OCI-LY7 (cell line): ENCODE data around the gene NFATC1. TPM values are rescaled to one million over a fixed set of nuclear protein-coding genes. Genes with fewer than 3 reads are reported as not detected.

Experiments used
- BruUV-seq: library from RNA; stranded (reverse); fragments of 400-500 nt; replicated peaks from 2 replicates; lab custom pipeline; 2021; lab: Mats Ljungman, UMichigan
- CTCF ChIA-PET: fragments of 300-600 bp; sonication (Branson Sonifier 250); formaldehyde crosslinking; loops from one replicate; lab custom pipeline; 2022; ENCODE audit warnings: antibody characterized with exemption; ENCODE audit not compliant: unreplicated experiment; lab: Charles Lee
- POLR2A ChIA-PET: fragments of 300-600 bp; sonication (Branson Sonifier 250); formaldehyde crosslinking; loops from one replicate; lab custom pipeline; 2022; ENCODE audit warnings: antibody characterized with exemption; lab: Charles Lee
- DNase-seq: peaks from one replicate; pipeline ENCODE4 v3.0.0-alpha.2; 2015; ENCODE audit warnings: low spot score
- H2AFZ ChIP-seq: fragments of 200-600 bp; sonication (generic), shearing (Covaris generic); 2 replicates; pipeline ENCODE4 v1.6.1; 2014; ENCODE audit warnings: mild to moderate bottlenecking, antibody characterized with exemption, low read length, moderate library complexity
- H3K27ac ChIP-seq: fragments of 200-600 bp; sonication (generic); 2 replicates; pipeline ENCODE4 v1.5.1; 2014; ENCODE audit warnings: mixed run types, low read depth, mild to moderate bottlenecking, moderate library complexity, low read length, inconsistent platforms; ENCODE audit not compliant: poor library complexity, severe bottlenecking
- H3K36me3 ChIP-seq: fragments of 200-600 bp; sonication (generic); 2 replicates; pipeline ENCODE4 v1.6.1; 2014; ENCODE audit warnings: mild to moderate bottlenecking, antibody characterized with exemption, low read length, moderate library complexity, mixed read lengths; ENCODE audit not compliant: insufficient read depth
- H3K4me1 ChIP-seq: fragments of 200-600 bp; sonication (generic); 2 replicates; pipeline ENCODE4 v1.5.1; 2014; ENCODE audit warnings: mild to moderate bottlenecking, low read length; ENCODE audit not compliant: insufficient read depth, poor library complexity, severe bottlenecking
- H3K4me2 ChIP-seq: fragments of 200-600 bp; sonication (generic); 2 replicates; pipeline ENCODE4 v1.6.1; 2014; ENCODE audit warnings: mild to moderate bottlenecking, low read length
- H3K4me3 ChIP-seq: fragments of 200-600 bp; sonication (generic); 2 replicates; pipeline ENCODE4 v1.5.1; 2014; ENCODE audit warnings: mild to moderate bottlenecking, low read depth, low read length; ENCODE audit not compliant: poor library complexity, severe bottlenecking
- H3K79me2 ChIP-seq: fragments of 200-600 bp; sonication (generic); 2 replicates; pipeline ENCODE4 v1.6.1; 2016; ENCODE audit warnings: low read depth, mild to moderate bottlenecking, low read length, moderate library complexity, mixed read lengths; ENCODE audit not compliant: insufficient read depth
- H3K9me2 ChIP-seq: fragments of 200-600 bp; sonication (generic); 2 replicates; pipeline ENCODE4 v1.6.1; 2016; ENCODE audit warnings: mild to moderate bottlenecking, low read length, mixed read lengths; ENCODE audit not compliant: insufficient read depth
- H3K9me3 ChIP-seq: fragments of 200-600 bp; sonication (generic); 2 replicates; pipeline ENCODE4 v1.6.1; 2014; ENCODE audit warnings: mild to moderate bottlenecking, mixed run types, low read length, mixed read lengths
- H4K20me1 ChIP-seq: fragments of 200-600 bp; sonication (generic); 2 replicates; pipeline ENCODE4 v1.6.1; 2014; ENCODE audit warnings: mild to moderate bottlenecking, antibody characterized with exemption, low read length, moderate library complexity, mixed read lengths; ENCODE audit not compliant: insufficient read depth
- EZH2phosphoT487 ChIP-seq: fragments of 200-600 bp; sonication (generic); IDR thresholded peaks from 2 replicates; pipeline ENCODE4 v1.6.1; 2018; ENCODE audit warnings: low read depth, borderline replicate concordance, mild to moderate bottlenecking, mixed run types, antibody characterized with exemption, low read length, moderate library complexity, mixed read lengths
- intact Hi-C: fragments of 100-400 bp; cut with micrococcal nuclease; formaldehyde crosslinking; loops from one replicate; pipeline ENCODE4 v1.10.0; 2022; ENCODE audit not compliant: unreplicated experiment
- total RNA-seq, 2 experiments: library from RNA; depleted of rRNA in 1 of 2; stranded (reverse); fragments of >200 nt in 1 of 2; shearing (Covaris generic) in 1 of 2; gene quantifications; 2 replicates each; pipeline ENCODE4 v1.2.3, GENCODE V29; 2014 to 2022
- TF ChIP-seq, protein P1 (sequence below): fragments of 200-600 bp; sonication (generic); conservative IDR thresholded peaks from 2 replicates; pipeline ENCODE4 v1.5.1; 2014; ENCODE audit warnings: mild to moderate bottlenecking, antibody characterized with exemption, low read length, moderate library complexity, mixed read lengths

Gene NFATC1
- total RNA-seq, 2 experiments from 2014 or later, result 23.6 to 50.4 TPM

DNA sequence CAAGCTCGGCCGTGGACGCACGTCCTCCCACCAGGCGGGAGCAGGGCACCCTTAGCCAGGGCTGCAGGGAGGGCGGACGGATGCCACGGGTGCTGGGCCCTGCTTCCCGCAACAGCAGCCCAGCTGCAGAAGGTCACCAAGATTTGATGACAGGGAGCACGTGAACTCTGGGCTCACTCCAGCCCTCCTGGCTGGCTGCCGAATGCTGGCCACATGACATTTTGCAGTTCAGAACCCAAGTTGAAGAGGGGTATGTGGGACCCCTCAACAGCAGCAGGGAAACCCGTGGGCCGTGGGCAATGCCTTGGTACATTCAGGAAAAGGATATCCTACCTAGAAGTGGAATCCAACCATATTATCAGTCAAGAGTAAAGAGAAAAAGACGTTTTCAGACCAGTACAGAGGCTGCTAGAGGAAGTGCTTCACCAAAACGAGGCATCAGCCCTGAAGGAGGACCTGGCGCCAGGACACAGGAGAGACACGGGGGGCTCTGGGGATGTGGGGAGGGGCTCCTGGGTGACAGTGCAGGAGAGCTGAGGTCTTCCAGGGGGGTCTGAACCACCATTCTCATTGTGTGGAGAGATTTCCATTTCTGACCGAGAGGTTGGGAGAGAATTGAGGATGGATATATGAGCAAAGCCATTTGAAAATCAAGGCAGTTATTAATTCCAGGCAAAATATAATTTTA lies 176.5 kb downstream of the NFATC1 start:
- no peaks in the 10 kb centered on the region for H4K20me1 ChIP-seq
- H3K4me1 ChIP-seq, result no peaks in the 10 kb centered on the region
- BruUV-seq, result no TSS peak
- ChIA-PET POLR2A (no interaction called here), CTCF (no interaction called here)
- no peaks in the 10 kb centered on the region for H3K79me2 ChIP-seq
- no peak overlapping the region for H3K27ac ChIP-seq
- no peaks in the 10 kb centered on the region for H3K36me3 ChIP-seq
- no peaks in the 10 kb centered on the region for H3K9me2 ChIP-seq
- no peak overlapping the region for H3K4me2 ChIP-seq
- H2AFZ ChIP-seq, result no peak overlapping the region
- no peak for DNase-seq
- TF ChIP-seq, protein P1, sequence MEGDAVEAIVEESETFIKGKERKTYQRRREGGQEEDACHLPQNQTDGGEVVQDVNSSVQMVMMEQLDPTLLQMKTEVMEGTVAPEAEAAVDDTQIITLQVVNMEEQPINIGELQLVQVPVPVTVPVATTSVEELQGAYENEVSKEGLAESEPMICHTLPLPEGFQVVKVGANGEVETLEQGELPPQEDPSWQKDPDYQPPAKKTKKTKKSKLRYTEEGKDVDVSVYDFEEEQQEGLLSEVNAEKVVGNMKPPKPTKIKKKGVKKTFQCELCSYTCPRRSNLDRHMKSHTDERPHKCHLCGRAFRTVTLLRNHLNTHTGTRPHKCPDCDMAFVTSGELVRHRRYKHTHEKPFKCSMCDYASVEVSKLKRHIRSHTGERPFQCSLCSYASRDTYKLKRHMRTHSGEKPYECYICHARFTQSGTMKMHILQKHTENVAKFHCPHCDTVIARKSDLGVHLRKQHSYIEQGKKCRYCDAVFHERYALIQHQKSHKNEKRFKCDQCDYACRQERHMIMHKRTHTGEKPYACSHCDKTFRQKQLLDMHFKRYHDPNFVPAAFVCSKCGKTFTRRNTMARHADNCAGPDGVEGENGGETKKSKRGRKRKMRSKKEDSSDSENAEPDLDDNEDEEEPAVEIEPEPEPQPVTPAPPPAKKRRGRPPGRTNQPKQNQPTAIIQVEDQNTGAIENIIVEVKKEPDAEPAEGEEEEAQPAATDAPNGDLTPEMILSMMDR, result no peak
- no peak for TF ChIP-seq EZH2phosphoT487
- no peak overlapping the region for H3K4me3 ChIP-seq
- H3K9me3 ChIP-seq, result no peaks in the 10 kb centered on the region
- intact Hi-C loops, result no loop called here

DNA sequence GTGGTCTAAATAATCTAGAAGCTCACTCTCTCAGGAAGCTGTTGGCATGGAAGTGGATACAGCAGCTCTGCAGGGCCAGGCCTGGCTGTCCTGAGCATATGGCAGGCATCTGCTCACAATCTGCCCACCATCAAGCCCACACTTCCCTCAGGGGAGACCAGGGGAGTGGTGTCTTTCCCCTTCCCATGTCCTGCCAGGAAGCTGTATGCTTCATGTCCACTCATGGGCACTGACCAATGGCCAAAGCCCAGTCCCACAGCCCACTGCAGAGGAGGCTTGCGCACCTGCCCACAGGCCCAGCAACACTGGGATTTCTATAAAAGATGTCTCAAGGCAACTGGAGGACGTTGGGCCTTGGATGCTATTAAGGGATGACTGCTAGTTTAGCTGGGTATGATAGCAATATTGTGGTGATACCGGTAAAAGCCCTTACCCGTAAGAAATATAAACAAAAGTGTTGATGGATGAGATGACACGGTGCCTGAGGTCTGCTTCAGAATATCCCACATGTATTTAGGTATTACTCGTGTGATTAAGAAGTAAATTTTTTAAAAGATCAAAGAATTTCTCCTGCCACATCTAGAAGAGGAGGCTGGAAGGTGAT lies 177.2 kb downstream of the NFATC1 start:
- Histone ChIP-seq H2AFZ (no peak overlapping the region), H3K27ac (no peak overlapping the region), H3K36me3 (no peaks in the 10 kb centered on the region), H3K4me2 (no peak overlapping the region), H3K4me1 (no peaks in the 10 kb centered on the region), H3K9me2 (no peaks in the 10 kb centered on the region), H3K4me3 (no peak overlapping the region), H3K9me3 (no peaks in the 10 kb centered on the region), H3K79me2 (no peaks in the 10 kb centered on the region), H4K20me1 (no peaks in the 10 kb centered on the region)
- intact Hi-C loops, result no loop called here
- no TSS peak for BruUV-seq
- ChIA-PET CTCF (no interaction called here), POLR2A (no interaction called here)
- no peak for DNase-seq
- TF ChIP-seq, protein P1, result no peak
- TF ChIP-seq EZH2phosphoT487, result no peak

DNA sequence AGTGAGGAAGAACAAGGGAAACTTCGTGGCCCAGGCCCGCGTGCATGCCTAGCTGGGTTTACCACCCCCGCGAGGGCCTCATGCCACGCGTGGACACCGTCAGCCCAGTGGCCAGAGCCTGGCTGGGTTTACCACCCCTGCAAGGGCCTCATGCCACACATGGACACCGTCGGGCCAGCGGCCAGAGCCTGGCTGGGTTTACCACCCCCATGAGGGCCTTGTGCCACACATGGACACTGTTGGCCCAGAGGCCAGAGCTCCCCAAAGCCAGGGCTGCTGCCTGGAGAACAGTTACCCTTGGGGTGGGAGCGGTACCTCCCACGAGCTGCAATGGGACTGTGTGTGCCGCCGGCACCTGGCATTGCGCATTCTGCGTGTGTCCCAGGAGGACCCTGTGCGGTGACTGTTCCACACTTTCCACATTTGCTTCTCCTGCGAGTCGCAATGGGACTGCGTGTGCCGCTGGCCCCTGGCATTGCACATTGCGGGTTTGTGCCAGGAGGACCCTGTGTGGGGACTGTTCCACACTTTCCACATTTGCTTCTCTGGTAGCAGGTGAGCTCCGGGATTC lies 178.3 kb downstream of the NFATC1 start:
- no peak overlapping the region for H3K27ac ChIP-seq
- H3K36me3 ChIP-seq, result no peaks in the 10 kb centered on the region
- no peaks in the 10 kb centered on the region for H3K9me3 ChIP-seq
- no peak overlapping the region for H3K4me3 ChIP-seq
- intact Hi-C loops, result no loop called here
- H3K79me2 ChIP-seq, result no peaks in the 10 kb centered on the region
- no peaks in the 10 kb centered on the region for H3K4me1 ChIP-seq
- ChIA-PET CTCF (no interaction called here), POLR2A (no interaction called here)
- H3K9me2 ChIP-seq, result no peaks in the 10 kb centered on the region
- no peak for TF ChIP-seq EZH2phosphoT487
- TF ChIP-seq, protein P1, result no peak
- DNase-seq, result no peak
- H4K20me1 ChIP-seq, result no peaks in the 10 kb centered on the region
- no peak overlapping the region for H3K4me2 ChIP-seq
- no TSS peak for BruUV-seq
- H2AFZ ChIP-seq, result no peak overlapping the region
